Right atrium auricular region (tissue), 2 donors: ENCODE measurements around the gene CXCR6. TPM values are rescaled to one million over a fixed set of nuclear protein-coding genes. Genes with fewer than 3 reads are reported as not detected.

Source experiments
- DNase-seq: peaks from one replicate; pipeline ENCODE4 v3.0.0-alpha.2; 2019; ENCODE audit warnings: low spot score
- H3K27ac ChIP-seq, 2 donors: fragments of 200-600 bp; sonication (generic); 1 replicate in 1 of 2; 2 replicates in 1 of 2; pipeline ENCODE4 v1.5.1; 2016 to 2019
- H3K27me3 ChIP-seq, 2 donors: fragments of 200-600 bp; sonication (generic); one replicate each; pipeline versions ENCODE4 v1.5.1 to v1.6.0; 2017 to 2019
- H3K36me3 ChIP-seq: fragments of 200-600 bp; sonication (generic); one replicate; pipeline ENCODE4 v1.5.1; 2016
- H3K4me1 ChIP-seq, 2 donors: fragments of 200-600 bp; sonication (generic); one replicate each; pipeline versions ENCODE4 v1.5.1 to v1.6.0; 2017 to 2019
- H3K4me3 ChIP-seq, 2 donors: fragments of 200-600 bp; sonication (generic); 1 replicate in 1 of 2; 2 replicates in 1 of 2; pipeline ENCODE4 v1.5.1; 2017 to 2019; ENCODE audit warnings: mild to moderate bottlenecking in 1 of 2, moderate library complexity in 1 of 2
- H3K9me3 ChIP-seq, 2 donors: fragments of 200-600 bp; sonication (generic); one replicate each; pipeline ENCODE4 v1.5.1; 2019
- CTCF ChIP-seq, 2 donors: fragments of 200-600 bp; sonication (generic); IDR thresholded peaks; one replicate each; pipeline ENCODE4 v1.5.1; 2019; ENCODE audit warnings: antibody characterized with exemption in 2 of 2
- total RNA-seq, 2 donors: library from RNA; depleted of rRNA; stranded (reverse); fragments of >200 nt; gene quantifications; one replicate each; pipeline ENCODE4 v1.1.0, GENCODE V29; 2016

CXCR6 gene
- total RNA-seq, 2 donors from 2014 or later = 1.2 TPM; not detected in 1

- no peak overlapping the region for H3K4me3 ChIP-seq
- H3K36me3 ChIP-seq = peaks cover 99% of the 10 kb centered on the region
- H3K27ac ChIP-seq = no peak overlapping the region
- DNase-seq = no peak
- H3K9me3 ChIP-seq = no peaks in the 10 kb centered on the region
- no peak for TF ChIP-seq CTCF (IDR thresholded peaks at IDR 0.05)
- H3K4me1 ChIP-seq = peaks cover 0 to 12% of the 10 kb centered on the region in 2 donors
- H3K27me3 ChIP-seq = no peaks in the 10 kb centered on the region
Measured at GRCh38 chr3:45954306-45954705, 11.0 kb downstream of the CXCR6 start.

DNA sequence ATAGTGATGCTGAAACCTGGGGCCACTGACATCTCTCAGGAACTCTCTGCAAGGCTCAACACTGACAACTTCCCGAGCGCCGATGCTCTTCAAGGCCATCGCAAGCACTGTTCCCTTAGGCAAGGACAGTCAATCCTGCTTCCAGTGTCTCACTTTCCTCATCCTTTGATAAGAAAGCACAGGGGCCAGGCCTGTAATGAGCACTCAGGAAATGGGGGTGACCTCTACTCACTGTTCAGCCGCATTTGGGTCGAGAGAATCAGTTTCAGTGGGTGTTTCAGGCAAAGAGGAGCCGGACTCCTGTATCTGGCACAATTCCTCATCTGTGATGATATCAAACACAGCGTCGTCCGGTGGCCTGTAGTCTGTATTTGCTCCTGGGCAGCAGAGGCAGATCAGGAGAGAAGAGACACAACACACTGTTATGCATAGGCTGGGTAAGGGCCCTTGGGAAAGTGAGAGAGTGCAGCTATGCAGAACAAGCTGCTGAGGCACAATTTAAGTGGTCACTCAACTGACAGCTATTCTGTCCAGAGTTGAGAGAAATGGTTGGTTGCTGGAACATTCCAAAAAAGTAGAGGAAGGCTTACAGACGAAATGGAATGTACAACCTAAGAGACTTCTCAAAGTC, 11.9 kb downstream of the CXCR6 start:
- H3K36me3 ChIP-seq = peaks cover 100% of the 10 kb centered on the region
- H3K27me3 ChIP-seq = no peaks in the 10 kb centered on the region
- peaks cover 0 to 12% of the 10 kb centered on the region in 2 donors for H3K4me1 ChIP-seq
- no peak overlapping the region for H3K27ac ChIP-seq
- H3K9me3 ChIP-seq = no peaks in the 10 kb centered on the region
- DNase-seq = no peak
- TF ChIP-seq CTCF (IDR thresholded peaks at IDR 0.05) = no peak
- H3K4me3 ChIP-seq = no peak overlapping the region

GRCh38 chr3:45955706-45956105, 12.4 kb downstream of the CXCR6 start:
- DNase-seq = no peak
- H3K27me3 ChIP-seq = no peaks in the 10 kb centered on the region
- peaks cover 100% of the 10 kb centered on the region for H3K36me3 ChIP-seq
- no peak overlapping the region for H3K4me3 ChIP-seq
- TF ChIP-seq CTCF (IDR thresholded peaks at IDR 0.05) = no peak
- peaks cover 0 to 12% of the 10 kb centered on the region in 2 donors for H3K4me1 ChIP-seq
- no peaks in the 10 kb centered on the region for H3K9me3 ChIP-seq
- no peak overlapping the region for H3K27ac ChIP-seq

- peaks cover 0 to 12% of the 10 kb centered on the region in 2 donors for H3K4me1 ChIP-seq
- no peak for TF ChIP-seq CTCF (IDR thresholded peaks at IDR 0.05)
- peak overlapping the region; percentile 43 to 79 for H3K27ac ChIP-seq
- DNase-seq = no peak
- H3K27me3 ChIP-seq = no peaks in the 10 kb centered on the region
- no peaks in the 10 kb centered on the region for H3K9me3 ChIP-seq
- peaks cover 100% of the 10 kb centered on the region for H3K36me3 ChIP-seq
- no peak overlapping the region for H3K4me3 ChIP-seq
Measured at GRCh38 chr3:45957586-45957985, 14.3 kb downstream of the CXCR6 start.

DNA sequence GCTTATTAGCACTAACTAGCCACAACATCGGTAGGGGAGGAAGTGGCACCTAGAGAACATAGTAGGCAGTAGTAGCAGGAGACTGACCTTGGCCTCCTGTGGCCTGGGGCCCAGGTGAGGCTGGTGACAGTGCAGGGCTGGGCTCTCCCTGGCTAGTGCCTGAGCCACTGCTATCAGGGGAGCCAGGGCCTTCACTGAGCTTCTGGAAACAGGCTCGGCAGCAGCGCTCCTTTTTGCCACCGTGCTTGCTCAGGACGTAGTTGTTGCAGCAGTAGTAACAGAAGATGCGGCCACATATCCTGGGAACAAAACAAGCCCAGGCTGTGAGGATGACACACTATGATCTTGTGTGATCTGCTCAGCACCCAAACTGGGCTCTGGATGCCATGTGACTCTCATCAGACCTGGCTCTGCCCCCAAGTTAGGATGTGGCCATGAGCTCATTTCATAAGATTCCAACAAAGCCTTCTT, 15.1 kb downstream of the CXCR6 start:
- H3K27ac ChIP-seq = peak overlapping the region; percentile 43 to 79
- no peak for DNase-seq
- TF ChIP-seq CTCF (IDR thresholded peaks at IDR 0.05) = no peak
- no peaks in the 10 kb centered on the region for H3K27me3 ChIP-seq
- H3K4me3 ChIP-seq = no peak overlapping the region
- H3K4me1 ChIP-seq = peaks cover 0 to 12% of the 10 kb centered on the region in 2 donors
- peaks cover 100% of the 10 kb centered on the region for H3K36me3 ChIP-seq
- no peaks in the 10 kb centered on the region for H3K9me3 ChIP-seq

DNA sequence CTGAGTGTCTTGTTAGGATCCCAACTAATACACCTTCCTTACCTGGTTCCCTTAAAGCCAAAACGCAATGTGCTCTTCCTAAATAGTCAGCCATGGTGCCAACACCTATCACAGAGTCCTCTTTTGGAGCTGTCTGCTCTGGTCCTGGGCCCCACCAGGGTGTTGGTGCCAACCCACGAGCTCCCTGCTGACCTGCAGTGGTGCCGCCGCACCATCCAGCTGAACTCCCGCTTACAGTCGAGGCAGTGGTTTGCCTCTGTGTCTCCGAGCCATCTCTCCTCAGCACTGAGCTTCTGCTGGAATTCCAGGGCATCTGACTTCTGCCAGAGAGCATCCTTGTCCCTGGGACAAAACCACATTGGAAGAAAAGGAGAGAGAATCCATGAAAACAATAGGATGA, 15.9 kb downstream of the CXCR6 start:
- H3K36me3 ChIP-seq = peaks cover 100% of the 10 kb centered on the region
- no peaks in the 10 kb centered on the region for H3K27me3 ChIP-seq
- H3K27ac ChIP-seq = peak overlapping the region; percentile 43 to 79
- no peaks in the 10 kb centered on the region for H3K9me3 ChIP-seq
- no peak overlapping the region for H3K4me3 ChIP-seq
- no peak for TF ChIP-seq CTCF (IDR thresholded peaks at IDR 0.05)
- peaks cover 0 to 12% of the 10 kb centered on the region in 2 donors for H3K4me1 ChIP-seq
- DNase-seq = no peak
